Mesodermal cell (in vitro differentiated cells): ENCODE results near the gene FAS.

Experiments used
- H3K27ac ChIP-seq: 2 replicates; pipeline ENCODE4 v1.7.0; 2013; ENCODE audit warnings: mild to moderate bottlenecking, low read depth, low read length, moderate library complexity; ENCODE audit not compliant: severe bottlenecking
- H3K36me3 ChIP-seq: 2 replicates; pipeline ENCODE4 v1.7.1; 2013; ENCODE audit warnings: mild to moderate bottlenecking, low read length, moderate library complexity; ENCODE audit not compliant: control insufficient read depth, insufficient read depth
- H3K4me1 ChIP-seq: one replicate; pipeline ENCODE4 v1.7.1; 2013; ENCODE audit warnings: mild to moderate bottlenecking, low read length; ENCODE audit not compliant: insufficient read depth, control insufficient read depth, poor library complexity, severe bottlenecking
- H3K4me3 ChIP-seq: 2 replicates; pipeline ENCODE4 v1.7.0; 2013; ENCODE audit warnings: low read length, control low read depth, mild to moderate bottlenecking; ENCODE audit not compliant: insufficient read depth, poor library complexity, severe bottlenecking; ENCODE audit errors: extremely low read depth
- H3K9me3 ChIP-seq: 2 replicates; pipeline ENCODE4 v1.7.1; 2013; ENCODE audit warnings: mild to moderate bottlenecking, low read length, moderate library complexity; ENCODE audit not compliant: control insufficient read depth
- WGBS, 2 experiments: methylation state at CpG; one replicate each; pipeline ENCODE4 v1.1.5; 2013; ENCODE audit warnings: missing lambda C conversion rate in 2 of 2; ENCODE audit not compliant: insufficient coverage in 2 of 2; 5-methylcytosine and 5-hydroxymethylcytosine counted together

Gene FAS

DNA sequence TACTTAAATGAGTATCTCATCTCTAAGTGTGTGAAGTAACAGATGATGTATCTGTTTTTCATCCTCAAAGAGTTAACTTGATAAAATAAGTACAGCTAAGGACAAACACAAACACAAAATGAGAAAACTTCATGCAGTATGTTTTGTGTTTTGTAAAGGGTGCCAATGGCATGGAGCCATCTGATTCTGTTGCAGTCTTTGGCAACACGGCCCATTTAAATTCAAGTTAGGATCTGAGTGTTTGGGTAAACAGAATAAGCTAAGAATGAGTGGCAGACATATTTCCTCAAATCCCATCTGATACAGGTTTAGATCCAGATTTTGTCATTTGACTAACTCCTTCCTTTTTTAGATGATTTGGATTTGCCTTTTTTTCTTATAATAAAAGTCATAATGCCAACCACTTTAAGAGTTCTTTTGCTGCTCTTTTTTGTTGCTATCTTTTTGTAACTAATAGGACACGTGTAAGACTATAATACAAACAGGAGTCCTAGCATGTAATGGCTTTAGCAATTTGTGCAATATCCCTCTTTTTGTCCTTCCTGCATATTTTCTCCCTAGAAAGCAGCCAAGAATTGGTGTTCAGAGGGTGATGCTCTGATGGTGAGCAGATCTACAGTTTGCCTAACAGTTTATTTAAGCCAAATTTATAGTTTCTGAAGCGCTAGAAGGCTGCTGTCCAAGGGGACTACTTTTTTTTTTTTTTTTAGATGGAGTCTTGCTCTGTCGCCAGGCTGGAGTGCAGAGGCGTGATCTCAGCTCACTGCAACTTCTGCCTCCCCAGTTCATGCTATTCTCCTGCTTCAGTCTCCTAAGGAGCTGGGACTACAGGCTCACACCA is 19.2 kb upstream of the FAS start:
- WGBS, 2 experiments: 83 to 90% methylated on average over 2 of the region's 5 CpGs
- H3K27ac ChIP-seq: no peak overlapping the region
- no peaks in the 10 kb centered on the region for H3K36me3 ChIP-seq
- no peak overlapping the region for H3K4me3 ChIP-seq
- peaks cover 13% of the 10 kb centered on the region for H3K4me1 ChIP-seq
- H3K9me3 ChIP-seq: no peaks in the 10 kb centered on the region

GRCh38 chr10:88974012-88974411 is 16.6 kb upstream of the FAS start:
- Histone ChIP-seq H3K27ac (no peak overlapping the region), H3K4me1 (peaks cover 8% of the 10 kb centered on the region), H3K9me3 (no peaks in the 10 kb centered on the region), H3K36me3 (no peaks in the 10 kb centered on the region), H3K4me3 (no peak overlapping the region)
- 100% methylated on average over 1 of the region's 3 CpGs; no CpG with 5 or more reads in 1 of the 2 experiments for WGBS, 2 experiments

GRCh38 chr10:88974446-88975376 is 15.9 kb upstream of the FAS start:
- 97 to 100% methylated on average over 1 to 4 of the region's 7 CpGs for whole genome bisulfite sequencing, 2 experiments
- Histone ChIP-seq H3K36me3 (no peaks in the 10 kb centered on the region), H3K4me3 (no peak overlapping the region), H3K9me3 (no peaks in the 10 kb centered on the region), H3K27ac (no peak overlapping the region), H3K4me1 (peaks cover 13% of the 10 kb centered on the region)

- Histone ChIP-seq H3K9me3 (no peaks in the 10 kb centered on the region), H3K4me1 (peaks cover 20% of the 10 kb centered on the region), H3K36me3 (no peaks in the 10 kb centered on the region), H3K4me3 (no peak overlapping the region), H3K27ac (no peak overlapping the region)
- 87 to 100% methylated on average over 1 to 3 of the region's 3 CpGs for WGBS, 2 experiments
Measured at GRCh38 chr10:88975377-88975720, 15.2 kb upstream of the FAS start.

- no CpG with 5 or more reads among the region's 2 CpGs for WGBS, 2 experiments
- H3K4me1 ChIP-seq: peaks cover 35% of the 10 kb centered on the region
- no peaks in the 10 kb centered on the region for H3K36me3 ChIP-seq
- no peak overlapping the region for H3K27ac ChIP-seq
- H3K4me3 ChIP-seq: no peak overlapping the region
- no peaks in the 10 kb centered on the region for H3K9me3 ChIP-seq
Measured at GRCh38 chr10:88978463-88978862, 12.1 kb upstream of the FAS start.

DNA sequence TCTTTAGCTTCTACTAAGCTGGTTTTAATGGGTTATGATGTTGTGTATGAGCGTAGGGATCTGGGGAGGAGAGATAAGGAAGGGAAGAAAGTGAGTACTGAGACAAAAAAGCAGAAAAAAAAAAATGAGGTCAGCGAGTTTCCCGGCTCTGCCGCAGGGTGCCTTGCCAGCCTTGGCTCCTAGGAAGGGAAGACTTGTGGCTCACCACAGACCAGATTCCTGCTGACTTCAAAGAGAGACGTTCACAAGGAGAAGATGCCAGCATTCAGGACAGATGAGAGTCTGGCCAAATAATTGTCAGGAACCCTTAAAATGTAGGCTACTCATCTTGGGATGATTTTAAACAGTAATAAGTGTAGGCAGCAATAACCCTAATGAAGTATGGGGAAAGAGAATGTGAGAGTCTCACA is 11.4 kb upstream of the FAS start:
- Histone ChIP-seq H3K9me3 (no peaks in the 10 kb centered on the region), H3K36me3 (no peaks in the 10 kb centered on the region), H3K4me1 (peaks cover 41% of the 10 kb centered on the region), H3K4me3 (no peak overlapping the region), H3K27ac (peak overlapping the region; percentile 6)
- WGBS, 2 experiments: 12 to 20% methylated on average over 1 to 4 of the region's 5 CpGs

GRCh38 chr10:88979603-88980002 is 11.0 kb upstream of the FAS start:
- Histone ChIP-seq H3K4me3 (no peak overlapping the region), H3K27ac (peak overlapping the region; percentile 6), H3K4me1 (peaks cover 41% of the 10 kb centered on the region), H3K9me3 (no peaks in the 10 kb centered on the region), H3K36me3 (no peaks in the 10 kb centered on the region)
- 90% methylated on average over 2 of the region's 4 CpGs; no CpG with 5 or more reads in 1 of the 2 experiments for WGBS, 2 experiments

DNA sequence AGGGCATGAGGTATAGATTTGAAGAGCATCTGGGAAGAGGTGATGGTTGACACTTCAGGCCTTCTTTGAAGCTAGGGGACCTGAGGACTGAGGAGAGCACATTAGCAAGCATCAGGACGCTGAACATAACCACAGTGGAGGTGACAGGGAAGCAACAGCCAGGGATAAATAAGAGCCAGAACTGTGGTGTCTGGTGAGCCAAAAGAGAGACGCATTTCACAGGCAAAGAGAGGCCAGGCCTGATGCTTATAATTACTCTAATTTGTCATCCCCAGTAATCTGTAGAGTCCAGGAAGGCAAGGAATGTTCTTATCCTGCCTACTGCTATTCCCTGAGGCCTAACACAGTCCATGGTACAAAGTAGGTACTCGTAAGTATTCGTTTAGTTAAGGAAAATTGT is 10.4 kb upstream of the FAS start:
- no peaks in the 10 kb centered on the region for H3K36me3 ChIP-seq
- H3K27ac ChIP-seq: peak overlapping the region; percentile 43
- whole genome bisulfite sequencing, 2 experiments: 38 to 94% methylated on average over 2 of the region's 4 CpGs
- H3K9me3 ChIP-seq: no peaks in the 10 kb centered on the region
- H3K4me3 ChIP-seq: no peak overlapping the region
- peaks cover 41% of the 10 kb centered on the region for H3K4me1 ChIP-seq

GRCh38 chr10:88980800-88981199 is 9.8 kb upstream of the FAS start:
- WGBS, 2 experiments: 86 to 100% methylated on average over 1 of the region's 4 CpGs
- peaks cover 41% of the 10 kb centered on the region for H3K4me1 ChIP-seq
- H3K9me3 ChIP-seq: no peaks in the 10 kb centered on the region
- H3K36me3 ChIP-seq: no peaks in the 10 kb centered on the region
- H3K27ac ChIP-seq: peak overlapping the region; percentile 43
- no peak overlapping the region for H3K4me3 ChIP-seq

DNA sequence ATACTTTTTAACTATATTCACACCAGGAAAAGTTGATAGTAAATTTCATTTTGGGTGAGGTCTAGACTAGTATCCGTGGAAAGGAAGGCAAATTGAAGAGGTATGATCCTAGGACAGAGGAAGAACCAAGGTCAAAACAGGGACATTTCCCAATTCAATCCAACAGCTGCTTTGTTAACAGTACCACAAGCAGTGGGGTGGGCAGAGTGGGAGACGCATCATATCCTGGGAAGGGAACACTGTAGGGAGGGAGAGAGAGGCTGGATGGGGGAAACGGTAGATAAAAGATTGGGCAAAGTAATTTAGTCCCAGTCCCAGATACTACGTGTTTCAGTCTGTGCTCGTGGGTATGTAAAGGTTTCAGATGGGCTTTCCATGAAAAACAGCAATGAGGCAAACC is 9.2 kb upstream of the FAS start:
- peaks cover 45% of the 10 kb centered on the region for H3K4me1 ChIP-seq
- no peak overlapping the region for H3K27ac ChIP-seq
- H3K4me3 ChIP-seq: no peak overlapping the region
- 95 to 96% methylated on average over 4 of the region's 5 CpGs for whole genome bisulfite sequencing, 2 experiments
- H3K36me3 ChIP-seq: no peaks in the 10 kb centered on the region
- no peaks in the 10 kb centered on the region for H3K9me3 ChIP-seq
